NCI-H524 (cell line): ENCODE results near the gene PKHD1.

Experiments
- DNase-seq, 2 experiments: peaks; one replicate each; lab custom pipeline; 2025; lab: John Stamatoyannopoulos, UW

The PKHD1 gene

DNA sequence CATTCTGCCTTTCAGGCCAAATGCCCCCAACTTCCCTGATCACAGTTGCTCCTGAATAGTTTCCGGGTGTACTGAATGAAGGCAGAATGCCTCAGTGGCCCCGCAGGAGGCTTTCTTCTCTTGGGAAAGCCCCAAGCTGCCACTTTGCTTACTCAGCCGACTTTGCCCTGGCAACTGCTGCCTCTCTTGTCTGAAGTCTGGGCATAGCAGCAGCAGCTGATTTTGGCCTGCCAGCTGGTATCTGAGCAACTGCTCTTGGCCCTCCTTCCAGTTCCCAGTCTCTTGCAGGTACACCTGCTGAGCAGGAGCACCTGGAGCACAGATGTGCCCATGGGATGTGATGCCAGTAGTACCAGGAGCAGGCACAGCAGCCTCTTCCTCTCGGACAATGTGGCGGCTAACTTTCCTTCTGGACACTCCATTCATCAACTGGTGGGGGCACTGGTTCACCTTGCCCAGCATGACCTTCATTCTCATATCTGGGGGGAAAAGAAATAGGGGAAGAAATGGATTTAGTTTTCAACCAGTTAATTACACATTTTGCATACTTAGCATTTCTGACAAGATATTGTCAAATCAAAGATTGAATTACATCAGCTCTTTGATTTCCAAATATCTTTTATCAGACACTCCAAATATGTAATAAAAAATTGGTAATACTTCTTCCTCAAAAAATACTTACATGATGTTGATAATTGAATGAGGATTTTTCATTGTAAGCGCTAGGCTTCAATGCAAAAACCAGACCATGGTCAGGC, 468.2 kb downstream of the PKHD1 start:
- no peak for DNase-seq

GRCh38 chr6:51618563-51618962, 468.9 kb downstream of the PKHD1 start:
- DNase-seq, result no peak

DNA sequence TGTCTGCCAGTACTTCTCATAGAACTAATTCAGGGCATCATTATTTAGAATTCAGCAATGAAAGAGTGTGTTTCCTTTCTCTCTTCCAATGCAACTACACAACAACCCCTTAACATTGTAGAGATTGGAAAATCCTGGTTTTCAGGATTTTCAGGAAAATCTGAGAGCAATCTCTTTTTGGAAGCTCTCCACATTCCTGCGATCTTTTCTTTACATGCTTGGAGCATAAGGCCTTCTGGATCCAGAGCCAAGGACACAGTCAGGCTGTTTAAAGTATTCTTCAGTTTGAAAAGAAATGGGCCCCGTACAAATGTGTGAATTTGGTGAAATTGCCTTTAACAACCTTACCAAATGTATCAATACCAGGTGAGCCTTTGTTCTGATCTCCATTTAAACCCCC, 469.7 kb downstream of the PKHD1 start:
- no peak for DNase-seq

DNA sequence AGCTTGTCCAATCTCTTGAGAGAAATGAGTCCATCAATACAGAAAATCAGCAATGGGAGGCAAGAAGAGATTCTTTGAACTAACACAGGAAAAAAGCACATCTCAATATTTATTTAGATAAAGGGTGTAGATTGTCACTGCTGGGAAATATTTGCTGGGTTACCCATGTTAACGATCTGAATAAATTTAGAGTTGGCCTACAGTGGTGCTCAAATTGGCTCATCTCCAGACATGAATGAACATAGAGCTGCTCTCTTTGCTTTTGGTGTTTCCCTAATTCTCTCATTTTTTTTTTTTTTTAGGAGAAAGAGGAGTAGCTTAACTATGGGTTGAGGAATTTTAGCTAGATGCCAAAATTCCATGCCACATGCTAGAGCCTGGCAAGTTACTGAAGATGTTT, 471.2 kb downstream of the PKHD1 start:
- DNase-seq, result no peak

- DNase-seq, result no peak
Observed at GRCh38 chr6:51614725-51615124, 472.7 kb downstream of the PKHD1 start.

DNA sequence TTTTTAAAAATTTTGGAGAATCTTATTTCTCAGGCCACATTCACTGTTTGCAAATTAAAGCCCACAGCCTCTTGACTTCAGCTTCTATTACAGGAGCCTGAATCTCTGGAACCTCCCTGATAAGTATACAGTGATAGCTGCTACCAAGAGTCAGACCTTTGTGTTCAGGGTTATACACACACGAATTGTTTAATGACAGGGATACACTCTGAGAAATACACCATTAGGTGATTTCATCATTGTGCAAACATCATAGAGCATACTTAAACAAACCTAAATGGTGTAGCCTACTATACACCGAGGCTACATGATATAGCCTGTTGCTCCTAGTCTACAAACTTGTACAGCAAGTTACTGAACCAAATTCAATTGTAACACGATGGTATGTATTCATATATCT, 473.9 kb downstream of the PKHD1 start:
- DNase-seq, result no peak

DNA sequence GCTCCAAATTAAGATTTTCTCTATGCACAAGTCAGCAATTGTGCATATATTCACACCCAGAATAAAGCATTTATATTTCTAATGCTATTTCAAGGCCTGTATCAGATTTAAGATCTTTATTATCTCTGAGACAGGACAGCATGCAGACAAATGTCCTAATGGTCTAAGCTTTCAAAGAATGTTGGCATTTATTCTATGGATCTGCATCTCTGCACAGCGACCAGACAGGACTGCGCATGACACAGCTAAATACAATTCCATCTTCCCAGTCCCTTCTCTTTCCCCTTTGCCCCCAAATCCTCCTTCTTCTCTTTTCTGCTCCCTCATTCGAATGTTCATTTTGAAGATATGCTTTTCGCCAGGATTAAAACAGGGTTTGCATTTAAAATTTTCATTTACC, 478.5 kb downstream of the PKHD1 start:
- no peak for DNase-seq

DNA sequence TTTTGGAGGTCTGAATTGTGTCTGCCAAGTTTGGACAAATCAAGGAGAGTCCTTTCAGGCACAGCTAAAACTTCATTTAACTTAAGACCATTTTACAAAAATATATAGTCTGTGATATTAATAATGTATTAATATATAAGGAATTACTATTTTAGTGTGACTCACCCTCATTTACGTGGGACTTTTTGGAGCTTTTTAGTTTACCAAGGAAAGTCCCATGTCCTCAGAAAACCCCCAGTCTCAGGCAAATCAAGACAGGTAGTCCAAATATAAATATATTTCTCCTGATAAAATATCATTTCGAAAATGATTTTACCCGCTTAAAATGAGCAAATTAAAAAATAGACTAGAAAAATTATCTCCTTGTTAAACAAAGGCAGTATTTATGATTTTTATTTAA, 479.0 kb downstream of the PKHD1 start:
- no peak for DNase-seq

GRCh38 chr6:51600514-51600913, 486.9 kb downstream of the PKHD1 start:
- DNase-seq, result no peak

- DNase-seq, result no peak
Observed at GRCh38 chr6:51598171-51598570, 489.2 kb downstream of the PKHD1 start.

DNA sequence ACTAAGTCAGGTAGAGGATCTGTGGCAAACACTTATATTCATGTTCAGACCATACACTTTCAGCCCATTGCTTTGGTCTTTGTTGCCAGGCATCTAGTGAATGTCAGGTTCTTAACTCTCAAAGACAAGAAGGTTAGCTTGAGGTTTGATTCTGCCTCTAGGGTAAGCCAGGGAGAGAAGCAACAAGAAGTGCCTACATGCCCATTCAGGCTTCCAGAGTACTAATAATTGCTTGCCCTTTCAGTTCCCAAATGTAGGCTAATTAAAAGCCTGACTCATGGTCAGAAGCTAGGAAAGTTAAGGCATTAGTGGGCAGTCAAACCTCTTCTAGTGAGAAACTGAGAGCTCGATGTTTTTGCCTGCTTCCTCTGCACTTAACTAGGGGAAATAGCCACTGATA, 492.4 kb downstream of the PKHD1 start:
- DNase-seq, result no peak

GRCh38 chr6:51585264-51585663, 502.1 kb downstream of the PKHD1 start:
- no peak for DNase-seq

- no peak for DNase-seq
Observed at GRCh38 chr6:51584163-51584562, 503.2 kb downstream of the PKHD1 start.

DNA sequence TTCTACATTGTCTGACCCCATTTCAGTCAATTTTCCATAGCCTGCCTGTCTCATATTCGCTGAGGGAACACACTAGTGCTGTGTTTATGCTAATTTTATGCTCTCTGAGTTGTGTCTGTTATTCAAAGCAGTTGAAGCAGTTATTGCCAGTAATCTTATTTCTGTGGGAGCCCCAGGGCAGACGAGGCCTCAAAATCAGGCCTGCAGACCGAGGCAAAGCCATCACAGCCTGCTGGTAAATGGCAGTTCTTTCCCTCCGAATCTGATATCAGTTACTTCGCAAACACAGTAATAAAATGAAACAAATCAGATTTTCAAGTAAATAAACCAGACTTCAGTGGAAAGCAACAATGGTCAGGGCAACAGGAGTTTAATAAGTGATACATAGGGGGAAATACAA, 508.4 kb downstream of the PKHD1 start:
- DNase-seq, result no peak

DNA sequence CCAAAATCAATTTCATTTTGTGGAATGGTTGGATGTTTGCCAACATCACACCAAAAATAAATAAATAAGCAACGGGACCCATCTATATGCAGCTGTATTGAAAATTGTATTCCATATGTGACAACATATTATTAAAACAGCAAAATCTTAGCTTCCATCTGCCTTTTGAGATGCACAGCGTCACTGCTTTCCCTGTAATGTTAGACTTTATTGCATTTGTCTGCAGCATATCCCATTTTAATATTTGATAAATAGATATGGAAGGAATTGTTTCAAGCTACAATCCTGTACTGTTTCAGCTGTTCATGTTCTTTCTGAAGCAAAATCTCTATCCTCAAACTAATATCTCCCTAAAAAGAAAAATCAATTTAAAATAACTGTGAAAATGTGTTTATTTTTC, 509.1 kb downstream of the PKHD1 start:
- DNase-seq, result no peak

DNA sequence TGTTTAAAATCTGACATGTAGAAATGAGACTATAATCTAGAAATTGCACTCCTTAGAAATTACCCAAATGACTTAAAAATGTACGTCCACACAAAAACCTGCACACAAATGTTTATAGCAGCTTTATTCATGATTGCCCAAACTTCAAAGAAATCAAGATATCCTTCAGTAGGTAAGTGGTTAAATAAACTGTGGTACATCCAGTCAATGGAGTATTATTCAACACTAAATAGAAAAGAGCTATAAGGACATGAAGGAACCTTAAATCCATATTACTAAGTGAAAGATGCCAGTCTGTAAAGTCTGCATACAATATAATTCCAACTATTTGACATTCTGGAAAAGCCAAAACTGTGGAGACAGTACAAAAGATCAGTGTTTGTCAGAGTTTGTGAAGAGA, 513.4 kb downstream of the PKHD1 start:
- DNase-seq, result no peak

GRCh38 chr6:51571168-51571567, 516.2 kb downstream of the PKHD1 start:
- DNase-seq, result no peak

DNA sequence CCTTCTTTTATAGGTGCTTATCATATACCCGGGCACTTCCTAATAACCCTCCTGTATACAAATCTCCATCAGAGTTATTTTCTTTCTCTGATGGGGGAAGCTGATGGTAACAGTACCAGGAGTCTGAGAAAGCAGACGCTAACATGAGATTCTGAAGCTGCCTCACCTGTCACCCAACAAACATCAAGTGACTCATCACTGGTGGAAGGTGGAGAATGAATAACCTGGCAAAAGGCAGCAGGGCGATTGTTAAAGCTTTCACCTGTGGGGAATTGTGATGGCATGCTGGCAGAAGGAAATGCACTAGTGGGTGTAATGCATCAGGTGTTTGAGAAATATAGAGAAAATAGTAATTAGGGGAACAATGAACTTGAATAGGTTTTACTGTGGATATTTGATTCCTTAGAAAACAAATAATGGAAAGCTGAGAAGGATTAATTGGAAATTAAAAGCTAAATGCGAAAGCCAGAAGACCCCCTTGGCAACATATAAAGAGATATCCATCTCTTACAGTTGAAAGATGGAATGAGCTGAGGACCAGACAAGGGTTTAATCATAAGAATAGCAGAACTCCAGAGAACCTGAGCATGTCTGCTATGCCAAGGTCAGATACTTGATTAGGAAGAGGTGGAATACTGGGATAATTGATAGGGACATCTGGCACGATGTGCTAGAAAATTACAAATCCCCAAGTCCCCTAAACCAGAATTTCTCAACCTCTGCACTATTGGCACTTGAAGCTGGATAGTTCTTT, 517.1 kb downstream of the PKHD1 start:
- no peak for DNase-seq

GRCh38 chr6:51569594-51569993, 517.8 kb downstream of the PKHD1 start:
- DNase-seq, result no peak

DNA sequence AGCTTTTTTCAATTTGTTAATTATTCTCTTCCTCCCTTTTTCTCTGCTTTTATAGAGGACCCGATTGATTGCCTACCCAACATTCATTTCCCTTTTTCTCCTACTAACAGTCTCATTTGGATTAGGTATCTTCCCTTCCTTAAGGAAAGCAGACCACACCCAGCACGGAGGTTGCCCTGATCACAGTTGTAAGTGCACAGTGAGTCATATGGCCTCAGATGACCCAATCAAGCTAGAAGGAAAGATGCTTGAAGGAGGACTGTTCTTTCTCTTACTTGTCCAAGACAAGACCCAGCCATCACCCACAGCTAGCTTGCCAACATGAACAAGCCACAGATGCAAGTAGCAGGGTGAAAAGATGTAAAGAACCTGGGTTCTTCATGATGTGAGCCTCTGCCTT, 518.6 kb downstream of the PKHD1 start:
- no peak for DNase-seq

GRCh38 chr6:51565472-51565871, 521.9 kb downstream of the PKHD1 start:
- no peak for DNase-seq
